ENCODE results near the gene PLCB1.

The PLCB1 gene

GRCh38 chr20:8126841-8127378 lies 5.2 kb upstream of the PLCB1 start:
- no peak for DNase-seq (ENCODE audit: low read depth)
- H3K4me3 ChIP-seq (ENCODE audit: low read depth, low read length): no peak overlapping the region
- TF ChIP-seq, protein P1, sequence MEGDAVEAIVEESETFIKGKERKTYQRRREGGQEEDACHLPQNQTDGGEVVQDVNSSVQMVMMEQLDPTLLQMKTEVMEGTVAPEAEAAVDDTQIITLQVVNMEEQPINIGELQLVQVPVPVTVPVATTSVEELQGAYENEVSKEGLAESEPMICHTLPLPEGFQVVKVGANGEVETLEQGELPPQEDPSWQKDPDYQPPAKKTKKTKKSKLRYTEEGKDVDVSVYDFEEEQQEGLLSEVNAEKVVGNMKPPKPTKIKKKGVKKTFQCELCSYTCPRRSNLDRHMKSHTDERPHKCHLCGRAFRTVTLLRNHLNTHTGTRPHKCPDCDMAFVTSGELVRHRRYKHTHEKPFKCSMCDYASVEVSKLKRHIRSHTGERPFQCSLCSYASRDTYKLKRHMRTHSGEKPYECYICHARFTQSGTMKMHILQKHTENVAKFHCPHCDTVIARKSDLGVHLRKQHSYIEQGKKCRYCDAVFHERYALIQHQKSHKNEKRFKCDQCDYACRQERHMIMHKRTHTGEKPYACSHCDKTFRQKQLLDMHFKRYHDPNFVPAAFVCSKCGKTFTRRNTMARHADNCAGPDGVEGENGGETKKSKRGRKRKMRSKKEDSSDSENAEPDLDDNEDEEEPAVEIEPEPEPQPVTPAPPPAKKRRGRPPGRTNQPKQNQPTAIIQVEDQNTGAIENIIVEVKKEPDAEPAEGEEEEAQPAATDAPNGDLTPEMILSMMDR (IDR thresholded peaks at IDR 0.05; ENCODE audit: low read depth, low read length): no peak
- TF ChIP-seq MYC (IDR thresholded peaks at IDR 0.05; ENCODE audit: low read depth, low read length) (no peak), POLR2A (IDR thresholded peaks at IDR 0.05; ENCODE audit: extremely low read depth, insufficient read length) (no peak)
- TF ChIP-seq, protein P2, sequence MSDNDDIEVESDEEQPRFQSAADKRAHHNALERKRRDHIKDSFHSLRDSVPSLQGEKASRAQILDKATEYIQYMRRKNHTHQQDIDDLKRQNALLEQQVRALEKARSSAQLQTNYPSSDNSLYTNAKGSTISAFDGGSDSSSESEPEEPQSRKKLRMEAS (IDR thresholded peaks at IDR 0.05; ENCODE audit: low read depth, low read length): no peak

- H3K4me3 ChIP-seq (ENCODE audit: low read depth, low read length): no peak overlapping the region
- no peak for DNase-seq (ENCODE audit: low read depth)
- TF ChIP-seq, protein P2 (IDR thresholded peaks at IDR 0.05; ENCODE audit: low read depth, low read length): no peak
- TF ChIP-seq POLR2A (IDR thresholded peaks at IDR 0.05; ENCODE audit: extremely low read depth, insufficient read length) (no peak), MYC (IDR thresholded peaks at IDR 0.05; ENCODE audit: low read depth, low read length) (no peak)
- TF ChIP-seq, protein P1 (IDR thresholded peaks at IDR 0.05; ENCODE audit: low read depth, low read length): no peak
Measured at GRCh38 chr20:8127553-8128255, 4.4 kb upstream of the PLCB1 start.

DNA sequence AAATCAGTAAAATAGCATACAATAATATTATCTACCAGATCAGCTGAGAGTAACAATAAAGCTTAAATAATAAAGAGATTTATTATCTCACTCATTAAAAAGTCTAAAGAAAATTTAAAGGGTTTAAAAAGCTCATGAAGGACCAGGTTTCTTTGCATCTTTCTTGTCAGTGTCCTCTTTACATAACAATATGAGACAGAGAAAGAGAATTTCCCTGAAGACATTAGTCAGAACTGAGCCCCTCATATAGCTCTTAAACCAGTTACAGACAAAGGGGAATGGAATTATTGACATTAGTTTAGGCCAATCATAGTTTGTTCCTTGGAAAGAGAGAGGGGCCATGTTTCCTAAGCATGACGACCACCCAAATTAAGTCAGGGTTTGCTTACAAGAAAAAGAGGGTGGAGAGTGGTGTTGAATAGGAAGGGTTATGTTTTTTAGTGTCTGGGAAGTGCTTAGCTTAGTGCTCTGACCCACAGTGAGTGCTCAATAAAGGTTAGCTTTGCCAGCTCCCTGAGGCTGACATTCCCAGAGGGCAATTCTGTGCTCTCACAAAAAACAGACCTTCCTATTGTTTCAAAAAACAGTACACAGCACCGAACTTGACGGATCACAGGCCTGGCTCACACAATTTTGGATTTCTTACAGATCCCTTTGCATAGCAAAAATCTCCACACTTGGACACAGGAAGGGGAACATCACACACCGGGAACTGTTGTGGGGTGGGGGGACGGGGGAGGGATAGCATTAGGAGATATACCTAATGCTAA lies 3.6 kb upstream of the PLCB1 start:
- DNase-seq (ENCODE audit: low read depth): no peak
- no peak for TF ChIP-seq POLR2A (IDR thresholded peaks at IDR 0.05; ENCODE audit: extremely low read depth, insufficient read length)
- TF ChIP-seq, protein P1 (IDR thresholded peaks at IDR 0.05; ENCODE audit: low read depth, low read length): no peak
- TF ChIP-seq, protein P2 (IDR thresholded peaks at IDR 0.05; ENCODE audit: low read depth, low read length): no peak
- no peak for TF ChIP-seq MYC (IDR thresholded peaks at IDR 0.05; ENCODE audit: low read depth, low read length)
- H3K4me3 ChIP-seq (ENCODE audit: low read depth, low read length): no peak overlapping the region

DNA sequence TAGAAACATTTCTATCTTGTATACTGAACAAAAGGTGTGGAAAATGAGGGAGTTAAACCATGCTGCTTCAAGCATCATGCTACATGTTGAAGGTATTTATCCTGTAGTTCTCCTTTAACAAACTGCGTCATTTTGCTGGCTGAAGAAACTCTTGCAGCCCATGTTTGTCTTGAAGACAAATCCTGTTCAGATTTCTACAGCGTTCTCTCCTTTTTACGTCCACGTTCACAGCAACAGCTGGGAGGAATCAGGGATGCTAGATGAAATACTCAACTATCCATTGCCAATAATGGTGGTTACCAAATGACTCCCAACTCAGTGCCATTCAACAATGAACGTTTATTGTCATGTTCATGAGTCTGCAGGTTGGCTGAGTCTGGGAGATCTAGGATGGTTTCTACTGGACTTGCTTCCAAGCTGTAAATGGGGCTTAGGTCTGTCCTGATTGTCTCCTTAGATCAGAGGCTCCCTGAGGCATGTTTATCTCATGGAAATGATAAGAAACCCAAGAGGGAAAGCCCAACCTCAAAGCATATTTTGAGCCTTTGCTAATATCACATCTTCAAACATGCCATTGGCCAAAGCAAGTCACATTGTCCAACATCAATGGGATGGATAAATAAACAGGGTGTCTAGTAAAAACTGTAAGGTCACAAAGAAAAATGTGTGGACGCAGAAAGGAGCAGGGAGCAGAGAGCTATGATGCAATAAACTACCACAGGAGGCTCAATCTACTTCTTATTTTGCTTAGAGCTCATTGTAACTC lies 2.7 kb upstream of the PLCB1 start:
- TF ChIP-seq, protein P1 (IDR thresholded peaks at IDR 0.05; ENCODE audit: low read depth, low read length): no peak
- TF ChIP-seq MYC (IDR thresholded peaks at IDR 0.05; ENCODE audit: low read depth, low read length) (no peak), POLR2A (IDR thresholded peaks at IDR 0.05; ENCODE audit: extremely low read depth, insufficient read length) (no peak)
- TF ChIP-seq, protein P2 (IDR thresholded peaks at IDR 0.05; ENCODE audit: low read depth, low read length): no peak
- DNase-seq (ENCODE audit: low read depth): peak; percentile 11
- H3K4me3 ChIP-seq (ENCODE audit: low read depth, low read length): no peak overlapping the region

DNA sequence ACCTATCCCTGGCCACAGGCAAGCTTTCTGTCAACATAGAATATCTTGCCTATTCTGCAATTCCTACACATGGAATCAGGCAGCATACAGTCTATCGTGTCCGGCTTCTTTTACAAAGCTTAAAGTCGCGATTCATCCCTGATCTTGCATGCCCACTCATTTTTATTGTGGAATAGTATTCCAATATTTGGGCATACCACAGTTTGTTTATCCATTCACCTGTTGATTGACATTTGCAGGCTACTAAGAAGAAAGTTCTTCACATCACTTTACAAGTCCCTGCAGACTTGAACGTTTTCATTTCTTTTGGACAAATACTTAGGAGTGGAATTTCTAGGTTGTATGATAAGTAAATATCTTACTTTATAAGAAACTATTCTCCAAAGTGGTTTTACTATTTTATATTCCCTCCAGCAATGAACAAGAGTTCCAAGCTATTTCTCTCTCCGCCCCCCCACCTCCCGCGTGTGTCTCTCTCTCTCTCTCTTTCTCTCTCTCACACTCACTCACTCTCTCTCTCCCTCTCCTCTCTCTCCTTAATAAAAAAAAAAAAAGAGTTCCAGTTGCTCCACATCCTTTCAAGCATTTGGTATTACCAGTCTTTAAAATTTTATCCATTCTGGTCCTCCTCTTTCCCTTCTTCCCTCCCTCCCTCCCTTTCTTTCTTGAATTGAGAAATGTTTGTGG lies 1.1 kb upstream of the PLCB1 start:
- TF ChIP-seq, protein P2 (IDR thresholded peaks at IDR 0.05; ENCODE audit: low read depth, low read length): no peak
- no peak for DNase-seq (ENCODE audit: low read depth)
- H3K4me3 ChIP-seq (ENCODE audit: low read depth, low read length): no peak overlapping the region
